GM21526 (cell line): ENCODE measurements around the gene CCNY.
A peak's percentile ranks its signal among the peaks of the same experiment; 100 is the strongest.

Experiments used
- ATAC-seq: cut with Tn5 transposase; IDR thresholded peaks from one replicate; pipeline ENCODE4 v1.9.1; 2021; ENCODE audit warnings: moderate library complexity; ENCODE audit not compliant: unreplicated experiment, low FRiP score

CCNY gene

GRCh38 chr10:35448687-35449662 lies 112.7 kb downstream of the CCNY start:
- no peak for ATAC-seq

DNA sequence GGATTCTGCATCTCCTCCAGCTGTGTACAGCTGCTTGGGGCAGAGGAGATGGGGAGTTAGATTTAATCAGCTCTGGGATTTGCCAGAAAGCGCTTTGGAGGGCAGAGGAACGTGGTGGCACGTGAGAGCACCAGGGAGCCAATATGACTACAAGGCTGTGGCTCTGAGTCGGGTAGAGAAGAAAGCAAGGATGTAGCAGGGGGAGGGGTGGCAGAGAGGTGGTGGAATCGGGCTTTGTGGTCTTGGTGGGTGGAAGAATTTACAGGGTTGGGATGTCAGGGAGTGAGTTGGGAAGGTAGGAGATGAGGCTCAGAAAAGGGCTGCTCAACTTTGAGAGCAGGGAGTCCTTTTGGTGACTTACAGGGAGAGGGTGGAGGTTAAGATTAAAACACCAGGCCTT lies 113.6 kb downstream of the CCNY start:
- ATAC-seq: no peak

GRCh38 chr10:35451151-35452016 lies 115.1 kb downstream of the CCNY start:
- ATAC-seq: peak; percentile 99

- no peak for ATAC-seq
These were observed 115.9 kb downstream of the CCNY start for GRCh38 chr10:35452171-35452570.

DNA sequence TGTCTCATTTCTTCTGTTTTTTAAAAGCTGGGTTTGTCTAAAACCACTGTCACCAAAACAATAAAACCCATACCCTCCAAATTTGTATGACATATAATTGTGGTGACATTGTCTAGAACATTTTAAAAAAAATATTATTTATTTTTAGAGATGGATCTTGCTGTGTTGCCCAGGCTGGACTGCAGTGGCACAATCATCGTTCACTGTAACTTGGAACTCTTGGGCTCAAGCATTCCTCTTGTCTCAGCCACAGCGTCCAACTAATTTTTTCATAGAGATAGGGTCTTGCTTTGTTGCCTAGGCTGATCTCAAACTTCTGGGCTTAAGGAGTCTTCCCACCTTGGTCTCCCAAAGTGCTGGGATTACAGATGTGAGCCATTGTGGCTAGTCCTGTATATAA lies 116.5 kb downstream of the CCNY start:
- ATAC-seq: no peak

GRCh38 chr10:35453855-35454532 lies 117.7 kb downstream of the CCNY start:
- ATAC-seq: no peak

GRCh38 chr10:35456153-35456720 lies 119.9 kb downstream of the CCNY start:
- ATAC-seq: no peak

- ATAC-seq: no peak
These were observed 120.5 kb downstream of the CCNY start for GRCh38 chr10:35456784-35457183.

DNA sequence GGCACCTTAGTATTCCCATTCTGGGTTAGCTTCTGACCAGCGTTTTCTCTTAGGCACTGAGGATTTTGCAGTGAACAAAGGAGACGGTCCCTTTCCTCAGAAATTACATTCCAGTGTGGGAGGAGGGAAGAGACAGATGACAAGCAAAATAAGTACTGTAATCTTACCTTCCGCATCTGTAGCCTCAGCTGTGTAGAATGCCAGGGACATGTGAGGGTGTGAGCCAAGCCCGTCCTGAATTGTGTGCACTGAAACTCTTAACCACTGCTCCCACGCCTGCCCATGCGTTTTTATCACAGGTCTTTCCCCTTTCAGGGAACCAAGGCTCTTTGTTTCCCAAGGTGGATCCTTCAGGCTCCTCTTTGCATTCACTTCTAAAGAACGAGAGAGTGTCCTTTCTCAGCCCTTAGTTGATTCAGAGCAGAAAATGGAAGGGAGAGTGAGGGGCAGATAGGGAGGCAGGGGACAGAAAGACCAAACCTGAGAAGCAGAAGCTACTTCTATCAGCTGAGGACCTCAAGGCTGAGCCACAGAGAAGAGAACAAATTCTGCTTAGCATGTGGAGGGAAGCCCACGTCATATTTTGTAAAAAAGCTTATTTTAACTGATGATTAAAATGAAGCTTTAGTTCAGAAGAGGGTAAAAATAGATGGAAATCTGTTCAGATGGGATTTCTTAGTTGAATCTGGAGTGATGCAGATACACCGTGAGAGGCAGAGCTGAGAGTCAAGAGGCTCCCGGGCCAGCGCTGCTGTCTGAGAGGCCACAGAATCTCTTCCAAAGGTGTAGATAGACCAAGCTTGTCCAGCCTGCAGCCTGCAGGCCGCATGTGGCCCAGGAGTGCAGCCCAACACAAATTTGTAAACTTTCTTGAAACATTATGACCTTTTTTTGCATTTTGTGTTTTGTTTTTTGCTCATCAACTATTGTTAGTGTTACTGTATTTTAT lies 122.5 kb downstream of the CCNY start:
- ATAC-seq: no peak

- ATAC-seq: no peak
These were observed 123.1 kb downstream of the CCNY start for GRCh38 chr10:35459449-35459847.

- ATAC-seq: no peak
These were observed 124.6 kb downstream of the CCNY start for GRCh38 chr10:35460852-35461460.

GRCh38 chr10:35462491-35462934 lies 126.2 kb downstream of the CCNY start:
- ATAC-seq: peak; percentile 86

GRCh38 chr10:35463105-35463867 lies 127.0 kb downstream of the CCNY start:
- no peak for ATAC-seq

DNA sequence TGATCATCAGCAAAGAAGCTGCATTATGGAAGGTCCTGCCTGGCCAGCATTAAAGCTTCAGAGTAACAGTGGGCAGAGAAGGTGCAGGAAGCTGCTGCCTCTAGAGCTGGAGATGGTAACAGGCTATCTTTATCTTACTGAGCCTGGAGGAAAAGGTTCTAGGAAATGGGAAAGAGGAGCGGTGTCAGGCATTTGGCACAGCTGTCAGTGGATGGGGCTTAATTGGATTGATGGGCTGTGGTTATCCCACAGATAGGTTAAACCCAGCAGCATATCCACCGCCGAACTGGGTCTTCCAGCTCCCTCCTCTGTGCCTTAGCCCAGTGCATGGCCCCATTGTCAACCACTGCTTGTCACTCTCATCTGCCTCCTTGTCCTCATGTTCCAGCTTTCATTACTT lies 127.6 kb downstream of the CCNY start:
- ATAC-seq: no peak

GRCh38 chr10:35464825-35465456 lies 128.6 kb downstream of the CCNY start:
- ATAC-seq: no peak

DNA sequence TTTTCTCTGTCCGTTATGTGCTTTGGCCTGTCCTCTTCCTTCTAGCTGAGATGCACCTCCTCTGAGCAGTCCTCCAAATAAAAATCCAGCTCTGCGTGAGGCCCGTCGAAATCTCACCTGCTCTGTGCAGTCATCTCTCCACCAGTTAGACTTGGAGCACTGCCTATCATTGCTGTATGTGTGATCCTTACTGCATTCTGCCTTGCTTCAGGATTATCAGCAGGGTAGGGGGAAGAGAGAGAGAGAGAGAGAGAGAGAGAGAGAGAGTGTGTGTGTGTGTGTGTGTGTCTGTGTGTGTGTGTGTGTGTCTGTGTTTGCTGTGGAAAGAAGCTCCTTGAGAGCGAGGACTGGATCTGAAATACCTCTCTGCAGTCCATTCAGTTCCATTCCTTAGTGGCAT lies 129.4 kb downstream of the CCNY start:
- no peak for ATAC-seq

DNA sequence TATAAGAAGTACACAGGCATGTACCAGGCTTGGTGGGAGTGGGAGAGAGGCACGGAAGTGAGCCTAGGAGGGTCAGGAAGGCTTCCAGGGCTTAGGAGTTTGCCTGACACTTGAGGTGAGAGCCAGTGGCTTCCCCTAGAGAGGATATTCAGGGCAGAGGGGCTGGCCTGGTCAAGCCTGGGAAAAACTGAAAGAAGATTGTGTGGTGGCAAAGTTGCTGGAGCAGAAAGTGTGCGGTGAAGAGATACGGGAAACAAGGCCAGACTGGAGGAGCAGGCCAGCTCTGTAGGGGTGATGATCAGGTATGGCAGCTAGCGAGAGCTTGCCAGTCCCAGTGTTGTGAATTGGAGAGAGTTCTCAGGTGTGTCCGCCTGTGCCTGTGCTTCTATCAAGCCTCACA lies 129.9 kb downstream of the CCNY start:
- ATAC-seq: no peak

GRCh38 chr10:35466661-35467060 lies 130.4 kb downstream of the CCNY start:
- ATAC-seq: no peak
